ENCODE results near the gene SLC15A5. TPM values are rescaled to one million over a fixed set of nuclear protein-coding genes. Genes with fewer than 3 reads are reported as not detected.

The SLC15A5 gene
- total RNA-seq, 1 donor from 2014 or later, result not detected

DNA sequence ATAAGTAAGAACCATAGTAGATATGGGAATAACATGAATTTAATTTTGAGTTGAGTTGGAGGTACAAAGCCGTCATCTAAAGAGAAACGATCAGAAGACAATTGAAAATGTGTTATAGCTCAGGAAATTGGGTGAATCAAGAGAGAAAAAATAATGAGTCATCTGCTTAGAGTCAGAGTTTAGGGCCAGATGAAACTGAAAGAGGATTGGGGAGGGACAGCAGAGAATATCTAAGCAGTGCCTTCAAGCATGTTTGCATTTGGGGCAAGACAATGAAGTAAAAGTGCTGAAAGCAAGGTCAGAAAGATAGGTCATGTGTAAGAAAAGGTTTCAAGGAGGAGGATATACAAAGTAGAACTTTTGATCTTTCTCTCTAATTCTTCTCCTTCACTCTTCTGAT, 49.4 kb downstream of the SLC15A5 start:
- no peaks in the 10 kb centered on the region for H3K36me3 Mint-ChIP-seq (ENCODE audit: low read depth)
- no peaks in the 10 kb centered on the region for H3K27me3 Mint-ChIP-seq (ENCODE audit: low read depth)
- no peaks in the 10 kb centered on the region for H3K4me1 Mint-ChIP-seq
- DNase-seq (ENCODE audit: low read depth, low spot score), result no peak
- H3K4me3 Mint-ChIP-seq, result no peak overlapping the region
- peaks cover 3% of the 10 kb centered on the region for H3K9me3 Mint-ChIP-seq
- H3K27ac Mint-ChIP-seq (ENCODE audit: unreplicated experiment), result no peak overlapping the region
- TF ChIP-seq, protein P1, sequence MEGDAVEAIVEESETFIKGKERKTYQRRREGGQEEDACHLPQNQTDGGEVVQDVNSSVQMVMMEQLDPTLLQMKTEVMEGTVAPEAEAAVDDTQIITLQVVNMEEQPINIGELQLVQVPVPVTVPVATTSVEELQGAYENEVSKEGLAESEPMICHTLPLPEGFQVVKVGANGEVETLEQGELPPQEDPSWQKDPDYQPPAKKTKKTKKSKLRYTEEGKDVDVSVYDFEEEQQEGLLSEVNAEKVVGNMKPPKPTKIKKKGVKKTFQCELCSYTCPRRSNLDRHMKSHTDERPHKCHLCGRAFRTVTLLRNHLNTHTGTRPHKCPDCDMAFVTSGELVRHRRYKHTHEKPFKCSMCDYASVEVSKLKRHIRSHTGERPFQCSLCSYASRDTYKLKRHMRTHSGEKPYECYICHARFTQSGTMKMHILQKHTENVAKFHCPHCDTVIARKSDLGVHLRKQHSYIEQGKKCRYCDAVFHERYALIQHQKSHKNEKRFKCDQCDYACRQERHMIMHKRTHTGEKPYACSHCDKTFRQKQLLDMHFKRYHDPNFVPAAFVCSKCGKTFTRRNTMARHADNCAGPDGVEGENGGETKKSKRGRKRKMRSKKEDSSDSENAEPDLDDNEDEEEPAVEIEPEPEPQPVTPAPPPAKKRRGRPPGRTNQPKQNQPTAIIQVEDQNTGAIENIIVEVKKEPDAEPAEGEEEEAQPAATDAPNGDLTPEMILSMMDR (conservative IDR thresholded peaks at IDR 0.05), result no peak

DNA sequence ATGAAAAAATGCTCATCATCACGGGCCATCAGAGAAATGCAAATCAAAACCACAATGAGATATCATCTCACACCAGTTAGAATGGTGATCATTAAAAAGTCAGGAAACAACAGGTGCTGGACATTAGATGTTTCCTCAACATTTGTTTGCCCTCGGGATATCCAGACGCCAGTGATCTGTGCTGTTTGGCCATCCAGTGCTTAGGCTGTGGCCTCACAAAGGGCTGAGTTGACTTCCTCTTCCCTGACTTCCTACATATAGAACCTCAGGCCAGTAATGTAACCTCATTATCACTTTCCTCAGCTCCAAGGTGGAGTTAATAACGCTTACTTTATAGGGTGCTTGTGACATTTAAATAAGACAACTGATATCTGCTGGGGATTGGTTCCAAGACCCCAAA, 51.8 kb downstream of the SLC15A5 start:
- TF ChIP-seq, protein P1 (conservative IDR thresholded peaks at IDR 0.05), result no peak

DNA sequence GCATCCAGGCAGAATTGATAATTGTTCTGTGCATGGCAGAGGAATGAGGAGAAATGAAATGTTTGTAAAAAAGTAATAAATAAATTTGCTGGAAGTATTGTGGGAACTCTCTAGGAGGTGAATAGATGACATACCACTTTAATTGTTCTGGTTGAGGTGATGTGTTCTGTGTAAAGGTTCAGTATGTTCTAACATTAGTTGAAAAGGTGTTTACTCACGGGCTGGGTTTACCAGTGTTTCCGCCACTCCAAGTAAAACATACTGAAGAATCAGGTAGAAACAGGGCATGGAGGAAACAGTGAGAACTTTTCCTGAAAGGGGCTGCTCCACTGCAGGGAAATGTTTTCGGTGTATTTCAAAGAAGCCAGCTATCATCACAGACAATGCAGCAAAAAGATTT, 53.3 kb downstream of the SLC15A5 start:
- no peak overlapping the region for H3K4me3 Mint-ChIP-seq
- H3K27ac Mint-ChIP-seq (ENCODE audit: unreplicated experiment), result no peak overlapping the region

More for the DNA sequence above, 51.8 kb downstream of the SLC15A5 start:
- Mint-ChIP-seq H3K27me3 (ENCODE audit: low read depth) (no peaks in the 10 kb centered on the region), H3K9me3 (peaks cover 3% of the 10 kb centered on the region), H3K27ac (ENCODE audit: unreplicated experiment) (no peak overlapping the region), H3K4me1 (no peaks in the 10 kb centered on the region), H3K4me3 (no peak overlapping the region), H3K36me3 (ENCODE audit: low read depth) (no peaks in the 10 kb centered on the region)
- DNase-seq (ENCODE audit: low read depth, low spot score), result no peak

DNA sequence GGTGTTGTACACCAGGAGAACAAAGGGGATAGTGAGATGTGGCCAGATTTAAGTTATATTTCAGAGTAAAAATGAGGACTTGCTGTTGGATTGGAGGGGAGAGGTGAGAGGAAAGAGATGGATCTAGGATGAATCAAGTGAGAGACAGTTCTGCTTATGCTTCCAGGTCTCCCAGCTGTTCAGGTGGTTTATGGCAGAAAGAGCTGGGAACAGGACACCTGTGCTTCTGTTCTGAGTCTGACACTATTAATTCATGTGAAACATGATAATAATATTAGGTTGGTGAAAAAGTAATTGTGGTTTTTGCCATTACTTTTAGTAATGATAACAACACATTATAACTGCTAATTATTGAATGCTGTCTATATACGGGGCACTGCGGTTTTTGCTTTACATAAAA, 55.7 kb downstream of the SLC15A5 start:
- Mint-ChIP-seq H3K27me3 (ENCODE audit: low read depth) (no peaks in the 10 kb centered on the region), H3K9me3 (peaks cover 3% of the 10 kb centered on the region), H3K36me3 (ENCODE audit: low read depth) (no peaks in the 10 kb centered on the region), H3K4me1 (no peaks in the 10 kb centered on the region), H3K4me3 (no peak overlapping the region), H3K27ac (ENCODE audit: unreplicated experiment) (no peak overlapping the region)
- no peak for DNase-seq (ENCODE audit: low read depth, low spot score)
- TF ChIP-seq, protein P1 (conservative IDR thresholded peaks at IDR 0.05), result no peak

More for the DNA sequence above, 53.3 kb downstream of the SLC15A5 start:
- TF ChIP-seq, protein P1 (conservative IDR thresholded peaks at IDR 0.05), result no peak
- no peak for DNase-seq (ENCODE audit: low read depth, low spot score)
- no peaks in the 10 kb centered on the region for H3K36me3 Mint-ChIP-seq (ENCODE audit: low read depth)
- peaks cover 3% of the 10 kb centered on the region for H3K9me3 Mint-ChIP-seq
- H3K27me3 Mint-ChIP-seq (ENCODE audit: low read depth), result no peaks in the 10 kb centered on the region
- no peaks in the 10 kb centered on the region for H3K4me1 Mint-ChIP-seq

DNA sequence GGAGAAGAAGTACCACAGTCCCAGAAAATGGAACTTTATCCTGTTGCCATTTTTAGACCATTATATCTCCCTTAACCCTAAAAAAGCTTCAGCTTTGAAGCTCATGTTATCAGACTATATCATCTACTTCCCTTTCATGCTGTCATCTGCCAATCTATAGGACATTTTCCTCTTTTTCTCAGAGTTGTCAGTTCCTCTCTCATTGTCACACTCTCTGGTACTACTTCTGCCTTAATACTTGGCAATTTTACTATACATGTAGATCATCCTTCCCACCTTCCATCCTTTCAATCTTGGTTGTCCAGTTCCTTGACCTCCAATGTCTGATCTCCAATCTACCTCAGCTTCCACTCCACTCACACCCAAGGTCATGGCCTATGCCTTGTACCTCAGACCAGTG, 57.4 kb downstream of the SLC15A5 start:
- no peaks in the 10 kb centered on the region for H3K36me3 Mint-ChIP-seq (ENCODE audit: low read depth)
- H3K4me1 Mint-ChIP-seq, result no peaks in the 10 kb centered on the region

More for the DNA sequence above, 57.4 kb downstream of the SLC15A5 start:
- Mint-ChIP-seq H3K9me3 (no peaks in the 10 kb centered on the region), H3K27ac (ENCODE audit: unreplicated experiment) (no peak overlapping the region), H3K4me3 (no peak overlapping the region), H3K27me3 (ENCODE audit: low read depth) (no peaks in the 10 kb centered on the region)
- TF ChIP-seq, protein P1 (conservative IDR thresholded peaks at IDR 0.05), result no peak
- DNase-seq (ENCODE audit: low read depth, low spot score), result no peak
